Muscle layer of duodenum (tissue), 2 donors: ENCODE data around the gene RGS4.
"Not testable (repeated sequence)": the region's sequence is repeated elsewhere in the genome, so short reads cannot be mapped to it uniquely, and the experiment has no call there.

Experiments
- H3K27ac ChIP-seq: one replicate; pipeline ENCODE4 v1.7.0; 2013; ENCODE audit warnings: mild to moderate bottlenecking, low read length
- H3K27me3 ChIP-seq: one replicate; pipeline ENCODE4 v1.7.0; 2013; ENCODE audit warnings: low read depth, mild to moderate bottlenecking, control low read depth, low read length
- H3K36me3 ChIP-seq, 2 donors: one replicate each; pipeline ENCODE4 v1.7.0; 2013; ENCODE audit warnings: low read length in 2 of 2, control low read depth in 1 of 2, mild to moderate bottlenecking in 1 of 2; ENCODE audit not compliant: insufficient read depth in 2 of 2, control insufficient read depth in 1 of 2
- H3K4me1 ChIP-seq, 2 donors: one replicate each; pipeline ENCODE4 v1.7.0; 2013; ENCODE audit warnings: low read length in 2 of 2, mild to moderate bottlenecking in 2 of 2, control low read depth in 1 of 2, moderate library complexity in 1 of 2; ENCODE audit not compliant: insufficient read depth in 2 of 2, control insufficient read depth in 1 of 2
- H3K4me3 ChIP-seq, 2 donors: one replicate each; pipeline ENCODE4 v1.7.0; 2013; ENCODE audit warnings: low read length in 2 of 2, low read depth in 1 of 2, mild to moderate bottlenecking in 1 of 2
- H3K9me3 ChIP-seq, 2 donors: one replicate each; pipeline ENCODE4 v1.7.0; 2013; ENCODE audit warnings: low read length in 2 of 2, control low read depth in 1 of 2, mild to moderate bottlenecking in 1 of 2; ENCODE audit not compliant: control insufficient read depth in 1 of 2
- donor health status: healthy.

The RGS4 gene

GRCh38 chr1:163085041-163085903 is 16.1 kb downstream of the RGS4 start:
- H3K27ac ChIP-seq, result no peak overlapping the region
- no peaks in the 10 kb centered on the region for H3K9me3 ChIP-seq
- no peaks in the 10 kb centered on the region for H3K36me3 ChIP-seq
- H3K27me3 ChIP-seq, result no peaks in the 10 kb centered on the region
- no peak overlapping the region for H3K4me3 ChIP-seq
- peaks cover 0 to 12% of the 10 kb centered on the region in 2 donors for H3K4me1 ChIP-seq

- no peak overlapping the region for H3K27ac ChIP-seq
- H3K4me1 ChIP-seq, result peaks cover 0 to 12% of the 10 kb centered on the region in 2 donors
- H3K36me3 ChIP-seq, result no peaks in the 10 kb centered on the region
- no peaks in the 10 kb centered on the region for H3K27me3 ChIP-seq
- no peak overlapping the region for H3K4me3 ChIP-seq
- no peaks in the 10 kb centered on the region for H3K9me3 ChIP-seq
Measured at GRCh38 chr1:163085904-163086268, 16.7 kb downstream of the RGS4 start.

GRCh38 chr1:163089117-163089516 is 20.0 kb downstream of the RGS4 start:
- not testable (repeated sequence) for H3K27ac ChIP-seq, H3K9me3 ChIP-seq, H3K4me3 ChIP-seq, H3K27me3 ChIP-seq, H3K36me3 ChIP-seq, H3K4me1 ChIP-seq

GRCh38 chr1:163090321-163090945 is 21.3 kb downstream of the RGS4 start:
- Histone ChIP-seq H3K9me3 (no peaks in the 10 kb centered on the region), H3K27me3 (no peaks in the 10 kb centered on the region), H3K36me3 (no peaks in the 10 kb centered on the region), H3K4me1 (peaks cover 0 to 3% of the 10 kb centered on the region in 2 donors), H3K27ac (no peak overlapping the region), H3K4me3 (no peak overlapping the region)

GRCh38 chr1:163093169-163093568 is 24.0 kb downstream of the RGS4 start:
- Histone ChIP-seq H3K36me3 (no peaks in the 10 kb centered on the region), H3K27ac (no peak overlapping the region), H3K4me3 (no peak overlapping the region), H3K27me3 (no peaks in the 10 kb centered on the region), H3K4me1 (no peaks in the 10 kb centered on the region), H3K9me3 (no peaks in the 10 kb centered on the region)

GRCh38 chr1:163093579-163093978 is 24.4 kb downstream of the RGS4 start:
- no peaks in the 10 kb centered on the region for H3K4me1 ChIP-seq

GRCh38 chr1:163094182-163094581 is 25.0 kb downstream of the RGS4 start:
- Histone ChIP-seq H3K27me3 (no peaks in the 10 kb centered on the region), H3K27ac (no peak overlapping the region), H3K36me3 (no peaks in the 10 kb centered on the region), H3K4me1 (no peaks in the 10 kb centered on the region), H3K4me3 (no peak overlapping the region), H3K9me3 (no peaks in the 10 kb centered on the region)

More at GRCh38 chr1:163093579-163093978, 24.4 kb downstream of the RGS4 start:
- Histone ChIP-seq H3K9me3 (no peaks in the 10 kb centered on the region), H3K4me3 (no peak overlapping the region), H3K27ac (no peak overlapping the region), H3K27me3 (no peaks in the 10 kb centered on the region), H3K36me3 (no peaks in the 10 kb centered on the region)

- no peaks in the 10 kb centered on the region for H3K9me3 ChIP-seq
- H3K4me1 ChIP-seq, result no peaks in the 10 kb centered on the region
- no peaks in the 10 kb centered on the region for H3K27me3 ChIP-seq
- H3K27ac ChIP-seq, result no peak overlapping the region
- H3K4me3 ChIP-seq, result no peak overlapping the region
- H3K36me3 ChIP-seq, result no peaks in the 10 kb centered on the region
Measured at GRCh38 chr1:163094589-163094988, 25.4 kb downstream of the RGS4 start.

- no peaks in the 10 kb centered on the region for H3K4me1 ChIP-seq
- no peak overlapping the region for H3K27ac ChIP-seq
- no peaks in the 10 kb centered on the region for H3K27me3 ChIP-seq
- H3K4me3 ChIP-seq, result no peak overlapping the region
- H3K9me3 ChIP-seq, result no peaks in the 10 kb centered on the region
- no peaks in the 10 kb centered on the region for H3K36me3 ChIP-seq
Measured at GRCh38 chr1:163095213-163095612, 26.1 kb downstream of the RGS4 start.

GRCh38 chr1:163102590-163102989 is 33.4 kb downstream of the RGS4 start:
- peaks cover 0 to 23% of the 10 kb centered on the region in 2 donors for H3K4me1 ChIP-seq
- H3K27ac ChIP-seq, result no peak overlapping the region

GRCh38 chr1:163104385-163105099 is 35.4 kb downstream of the RGS4 start:
- Histone ChIP-seq H3K4me3 (no peak overlapping the region), H3K36me3 (no peaks in the 10 kb centered on the region), H3K27ac (no peak overlapping the region), H3K4me1 (peaks cover 0 to 23% of the 10 kb centered on the region in 2 donors), H3K9me3 (no peaks in the 10 kb centered on the region), H3K27me3 (no peaks in the 10 kb centered on the region)

More at GRCh38 chr1:163102590-163102989, 33.4 kb downstream of the RGS4 start:
- Histone ChIP-seq H3K4me3 (no peak overlapping the region), H3K27me3 (no peaks in the 10 kb centered on the region), H3K9me3 (no peaks in the 10 kb centered on the region), H3K36me3 (no peaks in the 10 kb centered on the region)
